ENCODE data around the gene RAD51B. TPM values are rescaled to one million over a fixed set of nuclear protein-coding genes. Genes with fewer than 3 reads are reported as not detected.

RAD51B gene
- total RNA-seq, 2 donors from 2014 or later: 22.8 to 33.8 TPM

- H3K36me3 Mint-ChIP-seq (ENCODE audit: low read depth): no peaks in the 10 kb centered on the region
- peaks cover 7% of the 10 kb centered on the region for H3K4me1 Mint-ChIP-seq
- no peak overlapping the region for H3K27ac ChIP-seq (ENCODE audit: low read depth, low read length)
- WGBS, 2 experiments (ENCODE audit: insufficient coverage in 1 of 2, insufficient read length in 1 of 2): 82 to 88% methylated on average over 3 of the region's 3 CpGs
- no peak overlapping the region for H3K27ac Mint-ChIP-seq
- H3K9ac ChIP-seq (ENCODE audit: extremely low read depth, low read length, poor library complexity, severe bottlenecking): no peak overlapping the region
- no peaks in the 10 kb centered on the region for H3K27me3 ChIP-seq (ENCODE audit: control insufficient read depth, insufficient read depth, low read length, poor library complexity, severe bottlenecking)
- no peaks in the 10 kb centered on the region for H3K4me1 ChIP-seq (ENCODE audit: control insufficient read depth, insufficient read depth, low read length)
- no peak for TF ChIP-seq CTCF (conservative IDR thresholded peaks at IDR 0.05)
- DNase-seq: no peak
- H3K9me3 Mint-ChIP-seq: no peaks in the 10 kb centered on the region
- no peaks in the 10 kb centered on the region for H3K9me3 ChIP-seq (ENCODE audit: control insufficient read depth, low read length)
- no peaks in the 10 kb centered on the region for H3K36me3 ChIP-seq (ENCODE audit: control insufficient read depth, insufficient read depth, low read length)
- H3K4me3 Mint-ChIP-seq: no peak overlapping the region
- no peak overlapping the region for H3K4me3 ChIP-seq (ENCODE audit: low read length)
- H3K27me3 Mint-ChIP-seq (ENCODE audit: insufficient read depth): no peaks in the 10 kb centered on the region
Measured at GRCh38 chr14:68653804-68654203, 834.2 kb downstream of the RAD51B start.

GRCh38 chr14:68654471-68654941 is 834.9 kb downstream of the RAD51B start:
- Histone ChIP-seq H3K27ac (ENCODE audit: low read depth, low read length) (no peak overlapping the region), H3K4me1 (ENCODE audit: control insufficient read depth, insufficient read depth, low read length) (no peaks in the 10 kb centered on the region), H3K36me3 (ENCODE audit: control insufficient read depth, insufficient read depth, low read length) (no peaks in the 10 kb centered on the region), H3K4me3 (ENCODE audit: low read length) (no peak overlapping the region), H3K9ac (ENCODE audit: extremely low read depth, low read length, poor library complexity, severe bottlenecking) (no peak overlapping the region), H3K9me3 (ENCODE audit: control insufficient read depth, low read length) (no peaks in the 10 kb centered on the region), H3K27me3 (ENCODE audit: control insufficient read depth, insufficient read depth, low read length, poor library complexity, severe bottlenecking) (no peaks in the 10 kb centered on the region)
- Mint-ChIP-seq H3K4me1 (peaks cover 11% of the 10 kb centered on the region), H3K9me3 (no peaks in the 10 kb centered on the region), H3K27me3 (ENCODE audit: insufficient read depth) (no peaks in the 10 kb centered on the region), H3K4me3 (no peak overlapping the region), H3K36me3 (ENCODE audit: low read depth) (no peaks in the 10 kb centered on the region), H3K27ac (no peak overlapping the region)
- 92 to 94% methylated on average over 6 to 9 of the region's 9 CpGs for WGBS, 2 experiments (ENCODE audit: insufficient coverage in 1 of 2, insufficient read length in 1 of 2)
- no peak for TF ChIP-seq CTCF (conservative IDR thresholded peaks at IDR 0.05)
- peak; percentile 22 for DNase-seq

GRCh38 chr14:68655021-68655831 is 835.6 kb downstream of the RAD51B start:
- no peaks in the 10 kb centered on the region for H3K9me3 ChIP-seq (ENCODE audit: control insufficient read depth, low read length)
- H3K4me3 Mint-ChIP-seq: no peak overlapping the region
- no peak overlapping the region for H3K27ac Mint-ChIP-seq
- no peak overlapping the region for H3K27ac ChIP-seq (ENCODE audit: low read depth, low read length)
- H3K27me3 ChIP-seq (ENCODE audit: control insufficient read depth, insufficient read depth, low read length, poor library complexity, severe bottlenecking): no peaks in the 10 kb centered on the region
- H3K4me1 ChIP-seq (ENCODE audit: control insufficient read depth, insufficient read depth, low read length): no peaks in the 10 kb centered on the region
- no peaks in the 10 kb centered on the region for H3K27me3 Mint-ChIP-seq (ENCODE audit: insufficient read depth)
- H3K9ac ChIP-seq (ENCODE audit: extremely low read depth, low read length, poor library complexity, severe bottlenecking): no peak overlapping the region
- peaks cover 11% of the 10 kb centered on the region for H3K4me1 Mint-ChIP-seq
- 90 to 97% methylated on average over 6 to 18 of the region's 19 CpGs for WGBS, 2 experiments (ENCODE audit: insufficient coverage in 1 of 2, insufficient read length in 1 of 2)
- H3K4me3 ChIP-seq (ENCODE audit: low read length): no peak overlapping the region
- no peak for DNase-seq
- no peak for TF ChIP-seq CTCF (conservative IDR thresholded peaks at IDR 0.05)
- H3K36me3 ChIP-seq (ENCODE audit: control insufficient read depth, insufficient read depth, low read length): no peaks in the 10 kb centered on the region
- no peaks in the 10 kb centered on the region for H3K36me3 Mint-ChIP-seq (ENCODE audit: low read depth)
- no peaks in the 10 kb centered on the region for H3K9me3 Mint-ChIP-seq

Measured in endodermal cell (in vitro differentiated cells).